NCI-H1436 (cell line): ENCODE results near the gene ACOXL.
"Not testable (repeated sequence)": the region's sequence is repeated elsewhere in the genome, so short reads cannot be mapped to it uniquely, and the experiment has no call there.

Experiments
- DNase-seq: peaks from one replicate; lab custom pipeline; 2025; lab: John Stamatoyannopoulos, UW

Gene ACOXL

GRCh38 chr2:111041398-111042202 is 309.2 kb downstream of the ACOXL start:
- no peak for DNase-seq

- DNase-seq = no peak
These were observed 309.9 kb downstream of the ACOXL start for GRCh38 chr2:111042261-111042660.

GRCh38 chr2:111042772-111043771 is 310.7 kb downstream of the ACOXL start:
- no peak for DNase-seq

- DNase-seq = no peak
These were observed 311.7 kb downstream of the ACOXL start for GRCh38 chr2:111044066-111044465.

GRCh38 chr2:111045236-111045635 is 312.9 kb downstream of the ACOXL start:
- DNase-seq = not testable (repeated sequence)

- no peak for DNase-seq
These were observed 313.5 kb downstream of the ACOXL start for GRCh38 chr2:111045771-111046444.

- DNase-seq = no peak
These were observed 314.3 kb downstream of the ACOXL start for GRCh38 chr2:111046670-111047069.

- DNase-seq = no peak
These were observed 316.7 kb downstream of the ACOXL start for GRCh38 chr2:111048856-111049768.

- DNase-seq = no peak
These were observed 317.6 kb downstream of the ACOXL start for GRCh38 chr2:111049792-111050640.

GRCh38 chr2:111050701-111051376 is 318.5 kb downstream of the ACOXL start:
- DNase-seq = no peak

GRCh38 chr2:111052621-111053020 is 320.2 kb downstream of the ACOXL start:
- DNase-seq = no peak

GRCh38 chr2:111053266-111053665 is 320.9 kb downstream of the ACOXL start:
- DNase-seq = no peak

- DNase-seq = no peak
These were observed 321.6 kb downstream of the ACOXL start for GRCh38 chr2:111053825-111054515.

- DNase-seq = no peak
These were observed 322.7 kb downstream of the ACOXL start for GRCh38 chr2:111054791-111055691.

- DNase-seq = no peak
These were observed 323.4 kb downstream of the ACOXL start for GRCh38 chr2:111055735-111056134.

- no peak for DNase-seq
These were observed 324.7 kb downstream of the ACOXL start for GRCh38 chr2:111057045-111057444.

- DNase-seq = no peak
These were observed 325.3 kb downstream of the ACOXL start for GRCh38 chr2:111057721-111058120.

GRCh38 chr2:111058264-111058663 is 325.9 kb downstream of the ACOXL start:
- DNase-seq = no peak
